GM12878 (cell line): ENCODE results near the gene CERK.

Experiments used
- BMI1 ChIP-seq: fragments of 450-650 bp; IDR thresholded peaks from 2 replicates; pipeline ENCODE4 v1.6.1; 2016; ENCODE audit warnings: mild to moderate bottlenecking, moderate library complexity, borderline replicate concordance
- CTCF ChIP-seq, 3 experiments: IDR thresholded peaks in 2 of 3; conservative IDR thresholded peaks in 1 of 3; 2 replicates each; pipeline ENCODE4 v1.5.1; 2011; ENCODE audit warnings: low read depth in 3 of 3, low read length in 3 of 3, mild to moderate bottlenecking in 3 of 3, control low read depth in 2 of 3, moderate library complexity in 2 of 3, inconsistent platforms in 1 of 3, mixed read lengths in 1 of 3; ENCODE audit not compliant: control insufficient read depth in 2 of 3, insufficient read depth in 1 of 3; ENCODE audit errors: extremely low read depth in 1 of 3

GRCh38 chr22:46707305-46707704, 30.7 kb downstream of the CERK start:
- TF ChIP-seq CTCF (IDR thresholded peaks at IDR 0.05 in 2 of 3, conservative IDR thresholded peaks at IDR 0.05 in 1 of 3; ENCODE audit: control insufficient read depth in 2 of 3, extremely low read depth in 1 of 3, insufficient read depth in 1 of 3, low read depth in 3 of 3, low read length in 3 of 3) (no peak), BMI1 (no peak)
